ENCODE measurements around the gene TTLL5. TPM values are rescaled to one million over a fixed set of nuclear protein-coding genes. Genes with fewer than 3 reads are reported as not detected.
A peak's percentile ranks its signal among the peaks of the same experiment; 100 is the strongest.

TTLL5 gene
- total and polyA plus RNA-seq, 10 of the 15 experiments (the other 5 are each of a cell fraction or from before 2014, with no cell fraction given) = 3.2 to 25.9 (median 13.8) TPM

DNA sequence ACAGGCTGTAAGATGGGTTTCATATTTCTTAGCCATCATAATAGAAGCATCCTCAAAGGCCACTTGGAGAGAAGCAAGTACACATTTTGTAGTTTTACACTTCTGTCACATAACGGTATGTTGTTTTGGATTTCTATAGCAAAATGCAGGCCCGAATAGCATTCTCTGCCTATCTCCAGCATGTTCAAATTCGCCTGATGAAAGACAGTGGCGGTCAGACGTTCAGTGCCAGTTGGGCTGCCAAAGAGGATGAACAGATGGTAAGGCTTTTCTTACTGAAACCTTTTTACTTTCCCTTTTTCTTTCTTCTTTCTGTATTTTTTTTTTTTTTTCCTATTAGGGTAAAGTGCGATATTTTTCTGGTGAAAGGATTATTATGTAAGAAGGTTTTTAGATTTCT, 110.5 kb downstream of the TTLL5 start:
- ChIA-PET RAD21 (ENCODE audit: unreplicated experiment) (no interaction called here), POLR2A (no interaction called here), SMC1A (ENCODE audit: uncharacterized antibody, unreplicated experiment) (no interaction called here), CTCF (interaction anchor here (0.5 to 1.4 kb wide), 3 partner anchors 15 to 111 kb away, joined by 3 to 5 read pairs (median 3); no protein-coding TSS in a partner anchor)
- no peaks in the 10 kb centered on the region for H3K79me2 ChIP-seq (ENCODE audit: control insufficient read depth, insufficient read depth, low read length)
- no peak overlapping the region for H3K9ac ChIP-seq (ENCODE audit: control insufficient read depth, insufficient read depth, low read length)
- intact Hi-C loops (cut with micrococcal nuclease; ENCODE audit: unreplicated experiment) = no loop called here
- no TSS peak for BruUV-seq (replicated peaks)
- H2AFZ ChIP-seq (ENCODE audit: control insufficient read depth, low read depth, low read length) = no peak overlapping the region
- no peaks in the 10 kb centered on the region for H4K20me1 ChIP-seq (ENCODE audit: control insufficient read depth, insufficient read depth)
- H3K9me3 ChIP-seq (replicated peaks; ENCODE audit: control insufficient read depth, insufficient read depth, low read length) = no peaks in the 10 kb centered on the region
- in situ Hi-C loops (cut with MboI) = no loop called here
- ATAC-seq = no peak
- no peaks in the 10 kb centered on the region for H3K27me3 ChIP-seq (replicated peaks in 1 of 2; ENCODE audit: control insufficient read depth in 2 of 2, insufficient read depth in 2 of 2, low read length in 1 of 2)
- FAIRE-seq = peak; percentile 52
- peaks cover 1 to 6% of the 10 kb centered on the region in 2 experiments for H3K36me3 ChIP-seq (ENCODE audit: control insufficient read depth in 2 of 2, insufficient read depth in 2 of 2, low read length in 1 of 2)
- H3K27ac ChIP-seq (ENCODE audit: control insufficient read depth, insufficient read depth) = no peak overlapping the region
- no peak overlapping the region for H3K4me2 ChIP-seq (ENCODE audit: control insufficient read depth, insufficient read depth)
- no peak for DNase-seq (ENCODE audit: low read depth, low spot score)
- no peaks in the 10 kb centered on the region for H3K4me1 ChIP-seq (ENCODE audit: control insufficient read depth, insufficient read depth, low read length)
- H3K4me3 ChIP-seq = no peak overlapping the region
- WGBS (ENCODE audit: insufficient coverage, insufficient replicate concordance, low lambda C conversion rate, missing lambda C conversion rate) = 100% methylated on average over 6 of the region's 6 CpGs
- no peak for TF ChIP-seq PAX8 (IDR thresholded peaks at IDR 0.05)
- TF ChIP-seq EP300 (IDR thresholded peaks at IDR 0.05; ENCODE audit: borderline replicate concordance in 1 of 2, control insufficient read depth in 1 of 2, low read depth in 2 of 2, low read length in 2 of 2) = no peak
- no peak for TF ChIP-seq FOS (IDR thresholded peaks at IDR 0.05; ENCODE audit: borderline replicate concordance, extremely low read depth, insufficient read length)
- no peak for TF ChIP-seq TCF7 (IDR thresholded peaks at IDR 0.05; ENCODE audit: borderline replicate concordance)
- no peak for TF ChIP-seq SMAD1 (IDR thresholded peaks at IDR 0.05; ENCODE audit: low read depth, partially characterized antibody)
- no peak for TF ChIP-seq ZNF274 (IDR thresholded peaks at IDR 0.05; ENCODE audit: insufficient read depth, insufficient read length)
- TF ChIP-seq ETV6 (conservative IDR thresholded peaks at IDR 0.05 in 1 of 2, IDR thresholded peaks at IDR 0.05 in 1 of 2; ENCODE audit: borderline replicate concordance in 1 of 2, low read depth in 1 of 2) = no peak

DNA sequence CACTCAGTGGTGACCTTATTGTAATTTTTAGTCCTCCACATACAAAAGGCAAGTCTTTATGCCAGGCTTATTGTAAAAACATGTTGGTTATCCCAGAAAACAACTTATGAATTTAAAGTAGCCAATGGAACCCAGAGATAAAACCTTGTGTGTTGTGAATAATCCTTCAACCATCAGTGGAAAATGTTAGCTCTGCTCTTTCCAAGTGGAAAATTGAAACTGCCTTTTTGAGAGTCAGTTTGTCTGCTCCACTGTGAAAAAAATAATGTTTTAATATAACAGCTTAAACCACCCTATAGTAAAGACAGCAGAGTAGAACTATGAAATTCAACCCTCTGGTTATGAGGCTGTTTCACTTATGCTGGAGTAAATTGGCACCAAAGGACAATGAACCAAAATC, 112.0 kb downstream of the TTLL5 start:
- no peak overlapping the region for H2AFZ ChIP-seq (ENCODE audit: control insufficient read depth, low read depth, low read length)
- H3K27me3 ChIP-seq (replicated peaks in 1 of 2; ENCODE audit: control insufficient read depth in 2 of 2, insufficient read depth in 2 of 2, low read length in 1 of 2) = no peaks in the 10 kb centered on the region
- no peaks in the 10 kb centered on the region for H3K9me3 ChIP-seq (replicated peaks; ENCODE audit: control insufficient read depth, insufficient read depth, low read length)
- no peak overlapping the region for H3K27ac ChIP-seq (ENCODE audit: control insufficient read depth, insufficient read depth)
- ChIA-PET SMC1A (ENCODE audit: uncharacterized antibody, unreplicated experiment) (interaction anchor here (0.9 to 1.5 kb wide), 2 partner anchors 15 to 24 kb away, joined by 3 to 4 read pairs; no protein-coding TSS in a partner anchor), RAD21 (ENCODE audit: unreplicated experiment) (no interaction called here), POLR2A (no interaction called here), CTCF (interaction anchor here (0.7 to 1.4 kb wide), 3 partner anchors 15 to 64 kb away, joined by 3 to 5 read pairs (median 3); no protein-coding TSS in a partner anchor)
- FAIRE-seq (no peak), ATAC-seq (no peak), DNase-seq (ENCODE audit: low read depth, low spot score) (no peak)
- in situ Hi-C loops (cut with MboI) (no loop called here), intact Hi-C loops (cut with micrococcal nuclease; ENCODE audit: unreplicated experiment) (no loop called here)
- no peaks in the 10 kb centered on the region for H4K20me1 ChIP-seq (ENCODE audit: control insufficient read depth, insufficient read depth)
- no peaks in the 10 kb centered on the region for H3K4me1 ChIP-seq (ENCODE audit: control insufficient read depth, insufficient read depth, low read length)
- no peak overlapping the region for H3K9ac ChIP-seq (ENCODE audit: control insufficient read depth, insufficient read depth, low read length)
- no peak overlapping the region for H3K4me3 ChIP-seq
- no peaks in the 10 kb centered on the region for H3K79me2 ChIP-seq (ENCODE audit: control insufficient read depth, insufficient read depth, low read length)
- H3K36me3 ChIP-seq (ENCODE audit: control insufficient read depth in 2 of 2, insufficient read depth in 2 of 2, low read length in 1 of 2) = peaks cover 0 to 6% of the 10 kb centered on the region in 2 experiments; a peak in 3 of 4 replicates
- BruUV-seq (replicated peaks) = no TSS peak
- H3K4me2 ChIP-seq (ENCODE audit: control insufficient read depth, insufficient read depth) = no peak overlapping the region
- TF ChIP-seq SMARCA5 (IDR thresholded peaks at IDR 0.05) (no peak), MEF2B (IDR thresholded peaks at IDR 0.05; ENCODE audit: partially characterized antibody, poor library complexity, severe bottlenecking) (no peak), SMAD1 (IDR thresholded peaks at IDR 0.05; ENCODE audit: low read depth, partially characterized antibody) (no peak), BRCA1 (IDR thresholded peaks at IDR 0.05; ENCODE audit: low read depth, low read length) (no peak), PAX8 (IDR thresholded peaks at IDR 0.05) (no peak), RUNX3 (IDR thresholded peaks at IDR 0.05; ENCODE audit: low read length) (no peak), NR2F1 (conservative IDR thresholded peaks at IDR 0.05) (no peak), SUPT20H (IDR thresholded peaks at IDR 0.05; ENCODE audit: borderline replicate concordance, control insufficient read depth, low read depth, low read length) (no peak)
- TF ChIP-seq, protein P1, sequence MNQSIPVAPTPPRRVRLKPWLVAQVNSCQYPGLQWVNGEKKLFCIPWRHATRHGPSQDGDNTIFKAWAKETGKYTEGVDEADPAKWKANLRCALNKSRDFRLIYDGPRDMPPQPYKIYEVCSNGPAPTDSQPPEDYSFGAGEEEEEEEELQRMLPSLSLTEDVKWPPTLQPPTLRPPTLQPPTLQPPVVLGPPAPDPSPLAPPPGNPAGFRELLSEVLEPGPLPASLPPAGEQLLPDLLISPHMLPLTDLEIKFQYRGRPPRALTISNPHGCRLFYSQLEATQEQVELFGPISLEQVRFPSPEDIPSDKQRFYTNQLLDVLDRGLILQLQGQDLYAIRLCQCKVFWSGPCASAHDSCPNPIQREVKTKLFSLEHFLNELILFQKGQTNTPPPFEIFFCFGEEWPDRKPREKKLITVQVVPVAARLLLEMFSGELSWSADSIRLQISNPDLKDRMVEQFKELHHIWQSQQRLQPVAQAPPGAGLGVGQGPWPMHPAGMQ (IDR thresholded peaks at IDR 0.05; ENCODE audit: borderline replicate concordance) = no peak
